Large intestine (tissue), 3 donors: ENCODE measurements around the gene RPL41. TPM values are rescaled to one million over a fixed set of nuclear protein-coding genes. Genes with fewer than 3 reads are reported as not detected.

Experiments used
- DNase-seq, 2 donors: peaks; one replicate each; pipeline versions ENCODE4 v3.0.0 to v3.0.0-alpha.2; 2013
- H3K27ac ChIP-seq: one replicate; pipeline ENCODE4 v1.5.1; 2013; ENCODE audit warnings: low read length
- H3K27me3 ChIP-seq: 2 replicates; pipeline ENCODE4 v1.6.1; 2013; ENCODE audit warnings: low read length; ENCODE audit not compliant: control insufficient read depth, insufficient read depth
- H3K36me3 ChIP-seq: 2 replicates; pipeline ENCODE4 v1.6.1; 2013; ENCODE audit warnings: low read length; ENCODE audit not compliant: control insufficient read depth, insufficient read depth
- H3K4me1 ChIP-seq: one replicate; pipeline ENCODE4 v1.6.1; 2013; ENCODE audit warnings: low read length; ENCODE audit not compliant: control insufficient read depth, insufficient read depth
- H3K4me3 ChIP-seq: one replicate; pipeline ENCODE4 v1.5.1; 2013; ENCODE audit warnings: low read length
- H3K9me3 ChIP-seq: one replicate; pipeline ENCODE4 v1.6.1; 2013; ENCODE audit warnings: mild to moderate bottlenecking, low read depth, low read length, moderate library complexity; ENCODE audit not compliant: control insufficient read depth
- WGBS: methylation state at CpG from one replicate; pipeline ENCODE4 v1.1.5; 2013; ENCODE audit warnings: low lambda C conversion rate; ENCODE audit not compliant: insufficient coverage; 5-methylcytosine and 5-hydroxymethylcytosine counted together
- polyA plus RNA-seq: library from polyadenylated mRNA; unstranded; fragments of 120-200 nt; gene quantifications from one replicate; pipeline ENCODE4 v1.2.1, GENCODE V29; 2013

RPL41 gene
- polyA plus RNA-seq, 1 donor, result 5,871 TPM

DNA sequence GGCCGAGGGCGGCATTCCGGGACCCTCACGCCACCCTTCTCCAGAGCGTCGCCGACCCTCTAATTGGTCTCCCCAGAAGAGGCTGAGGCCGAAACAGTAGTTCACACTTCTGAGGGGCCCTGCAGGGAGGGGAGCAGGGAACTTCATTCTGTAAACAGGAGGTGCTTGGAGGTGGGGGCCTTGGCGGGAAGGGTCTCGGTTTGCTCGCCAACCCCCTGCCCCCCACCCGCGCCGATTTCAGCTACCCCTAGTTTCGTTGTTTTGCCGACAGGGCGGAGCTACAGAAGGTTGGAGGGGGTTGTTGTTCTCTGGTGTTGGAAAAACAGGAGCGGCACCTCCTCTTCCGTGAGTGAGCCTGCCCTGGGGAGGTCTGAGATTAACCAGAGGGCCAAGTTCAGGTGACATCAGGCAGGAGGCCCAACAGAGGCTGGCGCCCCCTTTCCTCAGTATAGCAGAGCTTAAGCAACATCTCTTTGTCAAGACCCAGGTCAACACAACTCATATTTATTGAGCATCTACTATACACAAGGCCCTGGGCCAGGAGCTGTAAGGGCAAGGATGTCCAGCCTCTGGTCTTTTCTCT lies 35.8 kb upstream of the RPL41 start:
- peaks cover 30% of the 10 kb centered on the region for H3K4me1 ChIP-seq
- no CpG with 5 or more reads among the region's 20 CpGs for WGBS

DNA sequence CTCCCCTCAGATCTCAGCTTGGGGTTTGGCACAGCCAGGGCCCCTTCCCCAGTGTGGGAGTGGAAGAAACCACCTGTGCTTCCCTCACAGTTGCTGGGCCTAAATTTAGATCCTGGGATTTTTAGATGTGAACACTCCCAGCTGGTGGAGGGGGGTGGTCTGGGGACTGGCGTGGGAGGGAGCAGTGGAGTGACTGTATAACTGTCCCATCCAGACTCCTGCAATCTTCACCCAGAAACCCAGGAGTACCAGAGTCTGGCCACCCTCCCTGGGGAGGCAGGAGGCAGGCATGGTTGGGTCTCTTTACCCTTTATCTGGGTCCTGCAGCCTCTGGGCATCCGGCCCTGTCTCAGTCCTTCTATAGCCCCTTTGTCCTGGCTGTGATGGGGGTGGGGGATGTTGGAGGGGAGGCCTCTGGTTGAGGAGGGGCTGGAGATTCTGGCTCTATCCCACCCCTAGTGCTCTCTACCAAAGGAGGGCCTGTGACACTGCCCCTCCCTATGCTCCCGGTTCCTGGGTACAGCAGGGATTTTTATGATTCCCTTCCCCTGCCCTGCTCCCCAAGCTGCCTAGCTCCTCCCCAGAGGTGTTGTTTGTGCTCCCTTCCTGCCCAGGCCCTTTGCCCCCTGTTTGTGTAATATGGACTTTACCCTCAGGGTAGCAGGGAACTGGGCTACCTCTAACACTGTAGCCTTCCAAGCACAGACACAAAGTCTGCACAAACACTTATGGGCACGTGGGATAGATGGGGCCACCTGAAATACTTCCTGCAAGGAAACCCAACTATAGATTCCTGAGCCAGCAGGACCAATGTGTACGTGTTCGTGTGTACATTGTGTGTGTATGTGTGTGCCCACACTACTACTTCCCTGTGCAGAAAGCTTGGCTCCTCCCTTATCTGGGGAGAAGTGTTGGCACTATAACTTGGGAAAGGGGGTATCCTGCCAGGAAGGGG lies 34.8 kb upstream of the RPL41 start:
- WGBS, result no CpG with 5 or more reads among the region's 6 CpGs
- peaks cover 29% of the 10 kb centered on the region for H3K36me3 ChIP-seq
- H3K9me3 ChIP-seq, result no peaks in the 10 kb centered on the region
- H3K4me1 ChIP-seq, result peaks cover 30% of the 10 kb centered on the region
- peaks cover 9% of the 10 kb centered on the region for H3K27me3 ChIP-seq
- H3K4me3 ChIP-seq, result peak overlapping the region; percentile 100
- DNase-seq, result peak; percentile 96 to 99
- H3K27ac ChIP-seq, result peak overlapping the region; percentile 100

More for the DNA sequence above, 35.8 kb upstream of the RPL41 start:
- Histone ChIP-seq H3K27ac (peak overlapping the region; percentile 100), H3K27me3 (peaks cover 9% of the 10 kb centered on the region), H3K9me3 (no peaks in the 10 kb centered on the region), H3K4me3 (peak overlapping the region; percentile 100), H3K36me3 (peaks cover 23% of the 10 kb centered on the region)
- peak; percentile 91 to 97 for DNase-seq

DNA sequence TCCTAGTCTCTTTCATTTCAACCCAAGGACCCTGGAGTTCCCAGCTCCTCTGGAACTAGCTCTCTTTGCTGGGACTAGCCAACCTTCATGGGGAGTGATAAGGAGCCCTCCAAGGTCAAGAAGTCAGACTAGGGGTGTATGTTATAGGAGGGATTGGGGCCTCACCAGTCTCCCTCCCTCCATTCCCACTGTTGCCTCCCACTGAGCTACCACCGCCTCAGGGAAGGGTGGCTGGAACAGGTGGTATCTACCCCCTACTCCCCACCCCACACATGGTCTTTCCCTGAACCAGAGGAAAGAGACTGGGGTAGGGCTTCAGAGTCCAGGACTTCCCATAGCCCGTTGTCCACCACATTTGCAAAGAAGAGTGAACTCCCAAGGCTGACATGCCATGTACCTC lies 34.1 kb upstream of the RPL41 start:
- DNase-seq, result no peak
- peaks cover 30% of the 10 kb centered on the region for H3K4me1 ChIP-seq
- H3K4me3 ChIP-seq, result peak overlapping the region; percentile 25
- peak overlapping the region; percentile 83 for H3K27ac ChIP-seq
- H3K27me3 ChIP-seq, result peaks cover 9% of the 10 kb centered on the region
- H3K9me3 ChIP-seq, result no peaks in the 10 kb centered on the region
- WGBS, result no CpG with 5 or more reads among the region's 2 CpGs
- peaks cover 35% of the 10 kb centered on the region for H3K36me3 ChIP-seq

GRCh38 chr12:56082967-56083366 lies 33.5 kb upstream of the RPL41 start:
- H3K36me3 ChIP-seq, result peaks cover 41% of the 10 kb centered on the region
- peak in 1 of 2 donors; percentile 49 for DNase-seq
- no peaks in the 10 kb centered on the region for H3K9me3 ChIP-seq
- H3K4me3 ChIP-seq, result peak overlapping the region; percentile 25
- peaks cover 9% of the 10 kb centered on the region for H3K27me3 ChIP-seq
- H3K27ac ChIP-seq, result peak overlapping the region; percentile 83
- H3K4me1 ChIP-seq, result peaks cover 30% of the 10 kb centered on the region
- WGBS, result no CpG with 5 or more reads among the region's 3 CpGs

DNA sequence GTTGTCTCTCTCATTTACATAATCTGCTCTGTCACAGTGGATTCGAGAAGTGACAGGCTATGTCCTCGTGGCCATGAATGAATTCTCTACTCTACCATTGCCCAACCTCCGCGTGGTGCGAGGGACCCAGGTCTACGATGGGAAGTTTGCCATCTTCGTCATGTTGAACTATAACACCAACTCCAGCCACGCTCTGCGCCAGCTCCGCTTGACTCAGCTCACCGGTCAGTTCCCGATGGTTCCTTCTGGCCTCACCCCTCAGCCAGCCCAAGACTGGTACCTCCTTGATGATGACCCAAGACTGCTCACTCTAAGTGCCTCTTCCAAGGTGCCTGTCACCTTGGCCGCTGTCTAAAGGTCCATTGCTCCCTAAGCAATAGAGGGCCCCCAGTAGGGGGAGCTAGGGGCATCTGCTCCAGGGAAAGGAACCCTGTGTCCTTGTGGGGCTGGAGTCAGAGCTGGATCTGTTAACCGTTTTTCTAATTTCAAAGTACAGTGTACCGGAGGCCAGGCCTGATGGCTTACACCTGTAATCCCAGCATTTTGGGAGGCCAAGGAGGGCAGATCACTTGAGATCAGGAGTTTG lies 31.4 kb upstream of the RPL41 start:
- DNase-seq, result peak; percentile 54 to 75
- peaks cover 9% of the 10 kb centered on the region for H3K27me3 ChIP-seq

GRCh38 chr12:56086096-56086495 lies 30.3 kb upstream of the RPL41 start:
- Histone ChIP-seq H3K4me3 (no peak overlapping the region), H3K27ac (no peak overlapping the region), H3K4me1 (peaks cover 27% of the 10 kb centered on the region), H3K9me3 (no peaks in the 10 kb centered on the region), H3K27me3 (no peaks in the 10 kb centered on the region), H3K36me3 (peaks cover 56% of the 10 kb centered on the region)
- DNase-seq, result no peak
- WGBS, result 100% methylated on average over 2 of the region's 3 CpGs

More for the DNA sequence above, 31.4 kb upstream of the RPL41 start:
- Histone ChIP-seq H3K27ac (peak overlapping the region; percentile 44), H3K36me3 (peaks cover 52% of the 10 kb centered on the region), H3K9me3 (no peaks in the 10 kb centered on the region), H3K4me3 (no peak overlapping the region), H3K4me1 (peaks cover 27% of the 10 kb centered on the region)
- no CpG with 5 or more reads among the region's 15 CpGs for WGBS

- H3K27ac ChIP-seq, result no peak overlapping the region
- no CpG with 5 or more reads among the region's 6 CpGs for WGBS
- H3K36me3 ChIP-seq, result peaks cover 59% of the 10 kb centered on the region
Observed at GRCh38 chr12:56086608-56087007, 29.8 kb upstream of the RPL41 start.

GRCh38 chr12:56087220-56087619 lies 29.2 kb upstream of the RPL41 start:
- no peak overlapping the region for H3K27ac ChIP-seq
- peaks cover 62% of the 10 kb centered on the region for H3K36me3 ChIP-seq
- no peak for DNase-seq
- no peaks in the 10 kb centered on the region for H3K27me3 ChIP-seq
- peaks cover 27% of the 10 kb centered on the region for H3K4me1 ChIP-seq
- no peaks in the 10 kb centered on the region for H3K9me3 ChIP-seq
- no CpG with 5 or more reads among the region's 6 CpGs for WGBS
- H3K4me3 ChIP-seq, result no peak overlapping the region

More at GRCh38 chr12:56086608-56087007, 29.8 kb upstream of the RPL41 start:
- Histone ChIP-seq H3K27me3 (no peaks in the 10 kb centered on the region), H3K4me3 (no peak overlapping the region), H3K9me3 (no peaks in the 10 kb centered on the region), H3K4me1 (peaks cover 27% of the 10 kb centered on the region)
- no peak for DNase-seq

GRCh38 chr12:56097738-56098137 lies 18.7 kb upstream of the RPL41 start:
- no peaks in the 10 kb centered on the region for H3K4me1 ChIP-seq
- H3K9me3 ChIP-seq, result no peaks in the 10 kb centered on the region
- no CpG with 5 or more reads among the region's 6 CpGs for WGBS
- no peak overlapping the region for H3K27ac ChIP-seq
- peaks cover 89% of the 10 kb centered on the region for H3K36me3 ChIP-seq
- DNase-seq, result no peak
- H3K4me3 ChIP-seq, result no peak overlapping the region
- H3K27me3 ChIP-seq, result no peaks in the 10 kb centered on the region

DNA sequence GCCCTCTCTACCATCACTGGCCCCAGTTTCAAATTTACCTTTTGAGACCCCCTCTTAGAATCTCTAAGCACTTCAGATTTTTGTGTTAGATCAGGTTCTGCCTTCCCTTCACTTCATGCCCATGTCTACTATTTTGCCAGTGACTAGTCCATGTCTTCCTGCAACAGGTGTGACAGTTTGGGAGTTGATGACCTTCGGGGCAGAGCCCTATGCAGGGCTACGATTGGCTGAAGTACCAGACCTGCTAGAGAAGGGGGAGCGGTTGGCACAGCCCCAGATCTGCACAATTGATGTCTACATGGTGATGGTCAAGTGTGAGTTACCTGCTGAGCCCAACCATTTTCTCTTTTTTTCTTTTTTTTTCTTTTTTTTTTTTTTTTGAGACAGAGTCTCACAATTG lies 17.8 kb upstream of the RPL41 start:
- WGBS, result no CpG with 5 or more reads among the region's 3 CpGs
- Histone ChIP-seq H3K27ac (no peak overlapping the region), H3K27me3 (no peaks in the 10 kb centered on the region), H3K4me1 (peaks cover 3% of the 10 kb centered on the region), H3K36me3 (peaks cover 80% of the 10 kb centered on the region), H3K4me3 (no peak overlapping the region), H3K9me3 (no peaks in the 10 kb centered on the region)
- DNase-seq, result no peak
